Activated CD8-positive, alpha-beta memory T cell treated with anti-CD3 and anti-CD28 coated beads for 36 hours (primary cell): Measurements from ENCODE around the gene THRB. TPM values are rescaled to one million over a fixed set of nuclear protein-coding genes. Genes with fewer than 3 reads are reported as not detected.

Source experiments
- CTCF ChIA-PET: fragments of 350-600 bp; sonication (Branson Sonifier 250); formaldehyde crosslinking; loops from one replicate; lab custom pipeline; 2021; ENCODE audit warnings: antibody characterized with exemption; lab: Charles Lee
- POLR2A ChIA-PET: fragments of 350-600 bp; sonication (Branson Sonifier 250); formaldehyde crosslinking; loops from one replicate; lab custom pipeline; 2021; ENCODE audit warnings: antibody characterized with exemption; lab: Charles Lee
- total RNA-seq, 2 experiments: library from RNA; stranded (reverse); gene quantifications; one replicate each; pipeline ENCODE4 v1.2.3, GENCODE V29; 2021

Gene THRB
- total RNA-seq, 2 experiments from 2014 or later: not detected

GRCh38 chr3:24389108-24390090 is 105.3 kb downstream of the THRB start:
- CTCF ChIA-PET: no interaction called here

GRCh38 chr3:24388611-24389010 is 106.0 kb downstream of the THRB start:
- ChIA-PET CTCF (no interaction called here), POLR2A (no interaction called here)

More at GRCh38 chr3:24389108-24390090, 105.3 kb downstream of the THRB start:
- POLR2A ChIA-PET: no interaction called here

GRCh38 chr3:24388159-24388558 is 106.5 kb downstream of the THRB start:
- CTCF ChIA-PET: no interaction called here
- POLR2A ChIA-PET: no interaction called here

- POLR2A ChIA-PET: no interaction called here
- CTCF ChIA-PET: no interaction called here
Measured at GRCh38 chr3:24387493-24387892, 107.2 kb downstream of the THRB start.

- POLR2A ChIA-PET: no interaction called here
- CTCF ChIA-PET: no interaction called here
Measured at GRCh38 chr3:24387000-24387399, 107.7 kb downstream of the THRB start.

- POLR2A ChIA-PET: no interaction called here
- CTCF ChIA-PET: no interaction called here
Measured at GRCh38 chr3:24386458-24386857, 108.2 kb downstream of the THRB start.

- CTCF ChIA-PET: no interaction called here
- POLR2A ChIA-PET: no interaction called here
Measured at GRCh38 chr3:24385012-24385615, 109.5 kb downstream of the THRB start.

GRCh38 chr3:24382647-24383046 is 112.0 kb downstream of the THRB start:
- CTCF ChIA-PET: no interaction called here

GRCh38 chr3:24379936-24380335 is 114.7 kb downstream of the THRB start:
- ChIA-PET CTCF (no interaction called here), POLR2A (no interaction called here)

More at GRCh38 chr3:24382647-24383046, 112.0 kb downstream of the THRB start:
- POLR2A ChIA-PET: no interaction called here

- CTCF ChIA-PET: no interaction called here
- POLR2A ChIA-PET: no interaction called here
Measured at GRCh38 chr3:24378313-24378712, 116.3 kb downstream of the THRB start.

- POLR2A ChIA-PET: no interaction called here
- CTCF ChIA-PET: no interaction called here
Measured at GRCh38 chr3:24377218-24377993, 117.2 kb downstream of the THRB start.

- ChIA-PET POLR2A (no interaction called here), CTCF (no interaction called here)
Measured at GRCh38 chr3:24375947-24376384, 118.7 kb downstream of the THRB start.

GRCh38 chr3:24374801-24375200 is 119.8 kb downstream of the THRB start:
- ChIA-PET POLR2A (no interaction called here), CTCF (no interaction called here)

- CTCF ChIA-PET: no interaction called here
- POLR2A ChIA-PET: no interaction called here
Measured at GRCh38 chr3:24373198-24373959, 121.3 kb downstream of the THRB start.

- CTCF ChIA-PET: no interaction called here
- POLR2A ChIA-PET: no interaction called here
Measured at GRCh38 chr3:24372559-24373197, 122.0 kb downstream of the THRB start.

GRCh38 chr3:24370352-24371090 is 124.1 kb downstream of the THRB start:
- ChIA-PET CTCF (no interaction called here), POLR2A (no interaction called here)

GRCh38 chr3:24368605-24369004 is 126.0 kb downstream of the THRB start:
- POLR2A ChIA-PET: no interaction called here
- CTCF ChIA-PET: no interaction called here

- ChIA-PET CTCF (no interaction called here), POLR2A (no interaction called here)
Measured at GRCh38 chr3:24367664-24368264, 126.9 kb downstream of the THRB start.
